OCI-LY7 (cell line): ENCODE data around the gene GEMIN2. TPM values are rescaled to one million over a fixed set of nuclear protein-coding genes. Genes with fewer than 3 reads are reported as not detected.

Source experiments
- BruUV-seq: library from RNA; stranded (reverse); fragments of 400-500 nt; replicated peaks from 2 replicates; lab custom pipeline; 2021; lab: Mats Ljungman, UMichigan
- CTCF ChIA-PET: fragments of 300-600 bp; sonication (Branson Sonifier 250); formaldehyde crosslinking; loops from one replicate; lab custom pipeline; 2022; ENCODE audit warnings: antibody characterized with exemption; ENCODE audit not compliant: unreplicated experiment; lab: Charles Lee
- POLR2A ChIA-PET: fragments of 300-600 bp; sonication (Branson Sonifier 250); formaldehyde crosslinking; loops from one replicate; lab custom pipeline; 2022; ENCODE audit warnings: antibody characterized with exemption; lab: Charles Lee
- DNase-seq: peaks from one replicate; pipeline ENCODE4 v3.0.0-alpha.2; 2015; ENCODE audit warnings: low spot score
- H2AFZ ChIP-seq: fragments of 200-600 bp; sonication (generic), shearing (Covaris generic); 2 replicates; pipeline ENCODE4 v1.6.1; 2014; ENCODE audit warnings: mild to moderate bottlenecking, antibody characterized with exemption, low read length, moderate library complexity
- H3K27ac ChIP-seq: fragments of 200-600 bp; sonication (generic); 2 replicates; pipeline ENCODE4 v1.5.1; 2014; ENCODE audit warnings: mixed run types, low read depth, mild to moderate bottlenecking, moderate library complexity, low read length, inconsistent platforms; ENCODE audit not compliant: poor library complexity, severe bottlenecking
- H3K36me3 ChIP-seq: fragments of 200-600 bp; sonication (generic); 2 replicates; pipeline ENCODE4 v1.6.1; 2014; ENCODE audit warnings: mild to moderate bottlenecking, antibody characterized with exemption, low read length, moderate library complexity, mixed read lengths; ENCODE audit not compliant: insufficient read depth
- H3K4me1 ChIP-seq: fragments of 200-600 bp; sonication (generic); 2 replicates; pipeline ENCODE4 v1.5.1; 2014; ENCODE audit warnings: mild to moderate bottlenecking, low read length; ENCODE audit not compliant: insufficient read depth, poor library complexity, severe bottlenecking
- H3K4me2 ChIP-seq: fragments of 200-600 bp; sonication (generic); 2 replicates; pipeline ENCODE4 v1.6.1; 2014; ENCODE audit warnings: mild to moderate bottlenecking, low read length
- H3K4me3 ChIP-seq: fragments of 200-600 bp; sonication (generic); 2 replicates; pipeline ENCODE4 v1.5.1; 2014; ENCODE audit warnings: mild to moderate bottlenecking, low read depth, low read length; ENCODE audit not compliant: poor library complexity, severe bottlenecking
- H3K79me2 ChIP-seq: fragments of 200-600 bp; sonication (generic); 2 replicates; pipeline ENCODE4 v1.6.1; 2016; ENCODE audit warnings: low read depth, mild to moderate bottlenecking, low read length, moderate library complexity, mixed read lengths; ENCODE audit not compliant: insufficient read depth
- H3K9me2 ChIP-seq: fragments of 200-600 bp; sonication (generic); 2 replicates; pipeline ENCODE4 v1.6.1; 2016; ENCODE audit warnings: mild to moderate bottlenecking, low read length, mixed read lengths; ENCODE audit not compliant: insufficient read depth
- H3K9me3 ChIP-seq: fragments of 200-600 bp; sonication (generic); 2 replicates; pipeline ENCODE4 v1.6.1; 2014; ENCODE audit warnings: mild to moderate bottlenecking, mixed run types, low read length, mixed read lengths
- H4K20me1 ChIP-seq: fragments of 200-600 bp; sonication (generic); 2 replicates; pipeline ENCODE4 v1.6.1; 2014; ENCODE audit warnings: mild to moderate bottlenecking, antibody characterized with exemption, low read length, moderate library complexity, mixed read lengths; ENCODE audit not compliant: insufficient read depth
- EZH2phosphoT487 ChIP-seq: fragments of 200-600 bp; sonication (generic); IDR thresholded peaks from 2 replicates; pipeline ENCODE4 v1.6.1; 2018; ENCODE audit warnings: low read depth, borderline replicate concordance, mild to moderate bottlenecking, mixed run types, antibody characterized with exemption, low read length, moderate library complexity, mixed read lengths
- intact Hi-C: fragments of 100-400 bp; cut with micrococcal nuclease; formaldehyde crosslinking; loops from one replicate; pipeline ENCODE4 v1.10.0; 2022; ENCODE audit not compliant: unreplicated experiment
- total RNA-seq, 2 experiments: library from RNA; depleted of rRNA in 1 of 2; stranded (reverse); fragments of >200 nt in 1 of 2; shearing (Covaris generic) in 1 of 2; gene quantifications; 2 replicates each; pipeline ENCODE4 v1.2.3, GENCODE V29; 2014 to 2022
- TF ChIP-seq, protein P1 (sequence below): fragments of 200-600 bp; sonication (generic); conservative IDR thresholded peaks from 2 replicates; pipeline ENCODE4 v1.5.1; 2014; ENCODE audit warnings: mild to moderate bottlenecking, antibody characterized with exemption, low read length, moderate library complexity, mixed read lengths

GEMIN2 gene
- total RNA-seq, 2 experiments from 2014 or later = 46.2 to 53.4 TPM

GRCh38 chr14:39168591-39168990, 54.5 kb downstream of the GEMIN2 start:
- Histone ChIP-seq H3K27ac (no peak overlapping the region), H3K9me3 (no peaks in the 10 kb centered on the region), H3K9me2 (no peaks in the 10 kb centered on the region), H3K4me2 (peak overlapping the region; percentile 96), H3K4me1 (peaks cover 47% of the 10 kb centered on the region), H2AFZ (no peak overlapping the region), H3K36me3 (peaks cover 37% of the 10 kb centered on the region), H4K20me1 (no peaks in the 10 kb centered on the region), H3K4me3 (peak overlapping the region; percentile 87), H3K79me2 (peaks cover 52% of the 10 kb centered on the region)
- ChIA-PET CTCF (no interaction called here), POLR2A (interaction anchor here (0.8 to 1.1 kb wide), 4 partner anchors 9 to 262 kb away, joined by 3 to 4 read pairs (median 4); partner anchors contain the start of gene GEMIN2)
- intact Hi-C loops = no loop called here
- DNase-seq = no peak
- no peak for TF ChIP-seq EZH2phosphoT487
- TF ChIP-seq, protein P1, sequence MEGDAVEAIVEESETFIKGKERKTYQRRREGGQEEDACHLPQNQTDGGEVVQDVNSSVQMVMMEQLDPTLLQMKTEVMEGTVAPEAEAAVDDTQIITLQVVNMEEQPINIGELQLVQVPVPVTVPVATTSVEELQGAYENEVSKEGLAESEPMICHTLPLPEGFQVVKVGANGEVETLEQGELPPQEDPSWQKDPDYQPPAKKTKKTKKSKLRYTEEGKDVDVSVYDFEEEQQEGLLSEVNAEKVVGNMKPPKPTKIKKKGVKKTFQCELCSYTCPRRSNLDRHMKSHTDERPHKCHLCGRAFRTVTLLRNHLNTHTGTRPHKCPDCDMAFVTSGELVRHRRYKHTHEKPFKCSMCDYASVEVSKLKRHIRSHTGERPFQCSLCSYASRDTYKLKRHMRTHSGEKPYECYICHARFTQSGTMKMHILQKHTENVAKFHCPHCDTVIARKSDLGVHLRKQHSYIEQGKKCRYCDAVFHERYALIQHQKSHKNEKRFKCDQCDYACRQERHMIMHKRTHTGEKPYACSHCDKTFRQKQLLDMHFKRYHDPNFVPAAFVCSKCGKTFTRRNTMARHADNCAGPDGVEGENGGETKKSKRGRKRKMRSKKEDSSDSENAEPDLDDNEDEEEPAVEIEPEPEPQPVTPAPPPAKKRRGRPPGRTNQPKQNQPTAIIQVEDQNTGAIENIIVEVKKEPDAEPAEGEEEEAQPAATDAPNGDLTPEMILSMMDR = no peak
- BruUV-seq = no TSS peak

DNA sequence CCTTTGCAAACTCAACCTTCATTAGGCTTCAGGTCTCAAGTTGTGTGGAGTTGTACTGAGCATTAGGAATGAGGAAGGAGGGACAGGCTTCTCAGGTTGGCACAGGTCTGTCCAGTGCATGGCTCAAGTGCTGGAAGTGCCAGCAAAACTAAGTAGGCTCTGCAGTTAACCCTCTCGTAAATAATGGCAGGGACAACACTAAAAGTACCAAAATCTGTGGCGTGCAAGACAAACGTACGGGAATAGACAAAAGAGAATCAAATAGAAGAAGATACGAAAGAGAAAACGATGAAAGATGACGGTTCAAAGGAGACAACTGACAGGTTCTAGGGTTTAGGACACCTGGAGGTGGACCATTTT, 55.4 kb downstream of the GEMIN2 start:
- Histone ChIP-seq H3K79me2 (peaks cover 49% of the 10 kb centered on the region), H3K4me3 (peak overlapping the region; percentile 87), H3K4me1 (peaks cover 56% of the 10 kb centered on the region), H3K36me3 (peaks cover 28% of the 10 kb centered on the region), H3K9me2 (no peaks in the 10 kb centered on the region), H4K20me1 (no peaks in the 10 kb centered on the region), H2AFZ (peak overlapping the region; percentile 80; the same call in 1 of the 2 replicates), H3K9me3 (no peaks in the 10 kb centered on the region), H3K27ac (peak overlapping the region; percentile 75), H3K4me2 (peak overlapping the region; percentile 96)
- POLR2A ChIA-PET = interaction anchor here (0.9 to 1.6 kb wide), 11 partner anchors 9 to 66 kb away, joined by 3 to 15 read pairs (median 4); partner anchors contain the start of genes GEMIN2 and SEC23A
- intact Hi-C loops = no loop called here
- TF ChIP-seq, protein P1 = no peak
- TF ChIP-seq EZH2phosphoT487 = no peak
- no peak for DNase-seq
- BruUV-seq = no TSS peak
- CTCF ChIA-PET = interaction anchor here (1.2 kb wide), 1 partner anchor 97 kb away, joined by 3 read pairs; no protein-coding TSS in a partner anchor

DNA sequence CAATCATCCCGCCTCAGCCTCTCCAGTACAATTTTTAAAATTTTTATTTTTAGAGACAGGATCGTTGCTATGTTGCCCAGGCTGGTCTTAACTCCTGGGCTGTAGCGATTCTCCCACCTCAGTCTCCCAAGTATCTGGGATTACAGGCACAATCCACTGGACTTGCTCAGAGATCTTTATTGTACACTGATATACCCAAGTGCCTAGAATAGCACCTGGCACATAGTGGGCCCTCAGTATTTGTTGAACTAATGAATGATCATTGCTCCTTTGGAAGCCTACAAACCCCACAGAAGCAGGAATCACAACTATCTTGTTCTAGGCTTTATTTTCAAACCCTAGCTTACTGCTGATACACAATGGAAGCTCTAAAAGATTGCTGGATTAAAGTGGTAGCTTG, 59.1 kb downstream of the GEMIN2 start:
- no TSS peak for BruUV-seq
- intact Hi-C loops = loop anchor here (10.0 kb wide), 1 partner anchor 1048 kb away; no protein-coding TSS in a partner anchor
- peak overlapping the region; percentile 93 for H3K27ac ChIP-seq
- no peak overlapping the region for H3K4me3 ChIP-seq
- no peak overlapping the region; the same call in 1 of the 2 replicates for H2AFZ ChIP-seq
- peaks cover 30% of the 10 kb centered on the region for H3K36me3 ChIP-seq
- H3K4me2 ChIP-seq = peak overlapping the region; percentile 87
- TF ChIP-seq, protein P1 = no peak
- TF ChIP-seq EZH2phosphoT487 = no peak
- POLR2A ChIA-PET = interaction anchor here (0.6 to 1.8 kb wide), 5 partner anchors 13 to 94 kb away, joined by 3 to 11 read pairs (median 9); partner anchors contain the start of gene GEMIN2
- H3K9me3 ChIP-seq = no peaks in the 10 kb centered on the region
- H3K4me1 ChIP-seq = peaks cover 52% of the 10 kb centered on the region
- H4K20me1 ChIP-seq = peaks cover 23% of the 10 kb centered on the region
- H3K9me2 ChIP-seq = no peaks in the 10 kb centered on the region
- no peak for DNase-seq
- peaks cover 57% of the 10 kb centered on the region for H3K79me2 ChIP-seq
- CTCF ChIA-PET = no interaction called here
